Brain pericyte (primary cell): ENCODE measurements around the gene MACO1.
A peak's percentile ranks its signal among the peaks of the same experiment; 100 is the strongest.
"Not testable (repeated sequence)": the region's sequence is repeated elsewhere in the genome, so short reads cannot be mapped to it uniquely, and the experiment has no call there.

Experiments
- DNase-seq: peaks from one replicate; pipeline ENCODE4 v3.0.0-alpha.2; 2012; ENCODE audit warnings: low read depth, low spot score

Gene MACO1

DNA sequence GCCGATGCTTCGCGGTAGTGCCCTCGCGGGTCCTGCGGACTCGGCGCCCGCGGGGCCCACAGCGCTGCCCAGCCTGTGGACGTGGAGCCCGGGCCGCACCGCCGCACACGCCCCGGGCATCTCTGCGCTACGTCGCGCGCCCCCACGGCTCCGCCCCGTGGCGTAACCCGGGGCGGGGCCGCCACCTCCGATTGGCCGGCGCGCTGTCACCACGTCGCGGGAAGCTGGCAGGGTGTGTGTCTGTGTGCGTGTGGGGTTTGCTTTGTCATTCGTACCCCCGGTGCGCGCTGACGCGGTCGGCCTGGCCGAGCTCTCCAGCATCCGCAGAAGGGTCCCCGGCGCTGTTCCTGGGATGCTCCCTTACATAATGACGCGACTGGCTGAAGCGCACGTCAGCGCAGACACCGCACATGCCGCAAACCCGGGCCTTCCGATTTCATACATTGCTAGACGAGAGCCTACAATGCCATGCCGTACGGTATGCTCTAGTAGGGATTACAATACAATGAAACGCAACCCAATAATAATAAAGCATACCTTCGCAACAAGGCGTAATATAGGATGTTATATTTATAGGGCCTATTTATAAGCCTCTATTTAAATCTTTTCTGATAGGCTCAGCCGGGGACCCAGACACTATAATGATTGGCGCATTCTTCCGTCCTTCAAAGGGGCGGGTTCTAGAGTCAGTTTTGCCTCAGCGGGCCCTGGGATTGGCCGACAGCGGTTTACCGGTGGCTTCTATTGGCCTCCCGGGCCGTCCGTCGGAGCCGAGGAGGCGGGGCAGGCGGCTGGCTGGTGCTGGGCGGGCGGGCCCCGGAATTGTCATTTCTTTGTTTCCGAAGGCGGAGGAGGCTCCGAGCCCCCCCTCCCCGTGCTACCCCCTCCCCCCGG is at the start of gene MACO1:
MACO1 (plus strand) TSS at position 825 of the 894 bp plus-strand sequence. CDS start 202 bp downstream, outside the sequence.
- DNase-seq: peak; percentile 87

DNA sequence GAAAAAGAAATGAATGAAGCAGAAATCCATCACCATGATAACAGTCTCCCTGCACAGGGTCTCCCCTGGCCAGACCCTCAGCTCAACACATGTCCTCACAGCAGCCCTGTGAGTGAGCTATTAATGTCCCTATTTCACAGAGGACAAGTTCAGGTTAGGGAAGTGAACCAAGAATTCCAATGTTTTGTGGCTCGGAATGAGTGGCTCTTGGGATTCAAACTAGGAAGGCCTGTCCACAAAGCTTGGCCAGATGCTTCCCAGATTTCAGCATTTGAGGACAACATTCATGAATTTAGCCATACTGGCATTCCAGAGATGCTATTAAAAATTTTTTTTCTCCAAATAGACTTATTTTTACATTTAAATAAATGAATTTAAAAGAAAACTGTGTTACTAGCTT is 48.2 kb upstream of the MACO1 start:
- DNase-seq: not testable (repeated sequence)

GRCh38 chr1:25383090-25383489 is 47.6 kb upstream of the MACO1 start:
- not testable (repeated sequence) for DNase-seq

DNA sequence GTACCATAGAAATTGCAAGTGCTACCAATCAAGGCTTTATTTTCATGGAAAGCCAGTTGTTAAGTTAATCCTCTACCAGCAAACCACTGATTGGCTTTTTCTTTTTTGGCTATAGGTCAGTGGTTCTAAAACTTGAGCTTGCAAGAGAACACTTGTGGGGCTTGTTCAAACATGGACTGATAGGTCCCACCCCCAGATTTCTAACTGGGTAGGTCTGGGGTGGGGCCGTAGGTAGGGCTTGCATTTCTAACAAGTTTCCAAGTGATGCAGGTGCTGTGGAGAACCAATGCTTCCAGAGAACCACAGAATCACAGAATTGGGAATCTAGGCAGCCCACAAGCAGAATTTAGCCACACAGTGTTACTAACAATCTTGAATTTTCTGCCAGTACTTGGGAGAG is 46.8 kb upstream of the MACO1 start:
- not testable (repeated sequence) for DNase-seq

DNA sequence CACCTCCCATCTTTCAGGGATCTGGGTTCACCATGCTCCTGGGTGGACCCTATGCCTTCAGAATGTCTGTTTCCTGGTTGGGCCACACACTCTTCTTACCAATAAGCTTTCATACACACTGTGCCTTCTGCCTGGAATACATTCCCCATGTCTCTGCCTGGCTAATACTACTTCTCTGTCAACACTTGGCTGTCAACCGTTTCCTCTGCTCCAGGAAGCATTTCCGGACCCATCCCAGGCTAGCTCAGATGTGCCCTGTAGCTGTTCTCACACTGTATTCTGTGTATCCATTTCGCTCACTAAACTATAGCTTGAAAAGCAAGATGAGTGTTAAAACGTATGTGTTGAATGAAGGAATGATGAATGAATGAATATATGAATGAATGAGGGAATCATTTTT is 43.6 kb upstream of the MACO1 start:
- DNase-seq: not testable (repeated sequence)

- DNase-seq: not testable (repeated sequence)
Measured at GRCh38 chr1:25388691-25389090, 42.0 kb upstream of the MACO1 start.

GRCh38 chr1:25389721-25390120 is 41.0 kb upstream of the MACO1 start:
- not testable (repeated sequence) for DNase-seq

DNA sequence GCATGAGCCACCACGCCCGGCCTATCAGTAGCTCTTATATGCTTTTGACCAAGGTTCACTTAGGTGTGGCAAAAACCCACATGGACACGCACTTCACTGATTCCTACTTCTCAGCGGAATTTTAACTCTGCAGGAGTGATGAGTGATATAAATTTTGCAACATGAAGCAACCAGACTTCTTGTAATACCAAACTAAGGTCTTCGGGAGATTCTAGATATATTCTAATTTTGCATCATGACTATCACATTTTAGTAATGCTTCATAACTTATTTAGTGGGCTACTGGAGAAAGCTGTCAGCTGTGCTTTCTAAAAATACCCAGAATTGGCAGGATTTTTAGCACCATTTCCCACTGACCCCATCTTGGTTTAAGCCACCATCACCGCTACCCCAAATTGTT is 37.9 kb upstream of the MACO1 start:
- DNase-seq: no peak

- not testable (repeated sequence) for DNase-seq
Measured at GRCh38 chr1:25397549-25397948, 33.1 kb upstream of the MACO1 start.

GRCh38 chr1:25398079-25398478 is 32.6 kb upstream of the MACO1 start:
- DNase-seq: not testable (repeated sequence)

GRCh38 chr1:25402947-25403803 is 27.5 kb upstream of the MACO1 start:
- DNase-seq: not testable (repeated sequence)

DNA sequence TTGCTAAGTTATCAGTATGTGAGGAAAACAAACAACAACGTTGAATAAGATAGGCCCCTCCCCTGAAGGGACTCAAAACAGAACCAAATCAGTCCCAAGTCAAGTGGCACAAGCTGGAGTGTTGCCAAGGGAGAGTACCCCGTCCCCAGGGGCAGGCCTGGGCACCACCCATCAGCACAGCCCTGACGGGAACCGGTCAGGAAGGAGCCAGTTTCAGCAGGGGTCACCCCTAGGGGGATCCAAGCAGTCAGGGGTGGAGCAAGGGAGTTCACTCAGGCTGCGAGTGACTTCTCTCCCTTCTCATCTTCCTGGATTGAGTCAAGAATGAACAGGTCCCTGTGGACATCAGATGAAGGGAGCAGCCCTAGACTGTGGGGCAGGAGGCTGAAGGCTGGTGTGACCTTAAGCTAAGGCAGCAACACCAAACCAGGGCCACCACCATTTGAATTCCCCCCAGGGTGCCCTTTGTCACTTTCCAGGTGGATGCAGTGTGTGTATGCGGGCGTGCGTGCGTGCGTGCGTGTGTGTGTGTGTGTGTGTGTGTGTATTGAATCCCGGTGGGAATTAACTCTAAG is 24.9 kb upstream of the MACO1 start:
- not testable (repeated sequence) for DNase-seq

DNA sequence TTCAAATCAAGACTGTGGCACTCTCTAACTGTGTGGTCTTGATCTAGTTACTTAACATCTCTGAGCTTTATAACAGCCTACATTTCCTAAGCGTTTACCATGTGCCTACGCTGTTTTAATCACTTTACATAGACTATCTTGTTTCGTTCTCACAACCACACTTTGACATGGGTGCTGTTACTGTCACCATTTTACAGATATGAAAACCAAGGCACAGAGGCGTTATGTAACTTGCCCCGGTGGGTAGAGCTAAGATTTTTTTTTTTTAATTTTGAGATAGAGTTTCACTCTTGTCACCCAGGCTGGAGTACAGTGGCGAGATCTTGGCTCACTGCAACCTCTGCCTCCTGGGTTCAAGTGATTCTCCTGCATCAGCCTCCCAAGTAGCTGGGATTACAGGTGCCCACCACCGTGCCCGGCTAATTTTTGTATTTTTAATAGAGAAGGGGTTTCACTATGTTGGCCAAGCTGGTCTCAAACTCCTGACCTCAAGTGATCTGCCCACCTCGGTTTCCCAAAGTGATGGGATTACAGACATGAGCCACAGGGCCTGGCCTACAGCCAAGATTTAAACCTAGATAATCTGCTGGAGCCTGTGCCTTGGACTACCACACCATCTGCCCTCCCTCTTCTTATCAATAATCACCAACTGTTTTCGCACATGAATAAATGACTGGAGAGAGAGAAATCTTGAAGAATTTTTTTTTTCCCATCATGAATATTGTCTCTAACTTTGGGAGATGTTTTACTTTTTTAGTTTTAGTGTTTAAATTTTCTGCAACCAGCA is 20.9 kb upstream of the MACO1 start:
- DNase-seq: not testable (repeated sequence)

GRCh38 chr1:25412872-25413623 is 17.6 kb upstream of the MACO1 start:
- not testable (repeated sequence) for DNase-seq

DNA sequence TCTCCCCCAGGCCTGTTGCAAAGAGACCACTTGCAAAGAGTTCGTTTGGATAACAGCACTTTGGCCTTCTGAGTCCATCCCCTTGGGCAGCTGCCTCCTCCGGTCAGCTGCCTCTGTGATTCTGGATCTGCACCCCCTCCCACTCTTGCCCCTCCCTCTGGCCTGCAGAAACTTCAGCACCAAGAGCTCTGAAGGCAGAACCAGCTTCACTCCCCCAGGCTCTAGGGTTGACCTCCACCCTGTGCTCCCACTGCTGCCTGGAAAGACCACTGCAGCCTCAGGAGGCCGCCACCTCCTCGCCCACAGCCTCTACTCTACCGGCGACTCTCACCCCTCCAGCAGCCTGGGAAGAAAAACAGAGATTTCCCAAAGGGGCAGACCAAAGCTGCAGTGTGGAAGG is 16.5 kb upstream of the MACO1 start:
- not testable (repeated sequence) for DNase-seq

GRCh38 chr1:25414578-25414977 is 16.1 kb upstream of the MACO1 start:
- not testable (repeated sequence) for DNase-seq

DNA sequence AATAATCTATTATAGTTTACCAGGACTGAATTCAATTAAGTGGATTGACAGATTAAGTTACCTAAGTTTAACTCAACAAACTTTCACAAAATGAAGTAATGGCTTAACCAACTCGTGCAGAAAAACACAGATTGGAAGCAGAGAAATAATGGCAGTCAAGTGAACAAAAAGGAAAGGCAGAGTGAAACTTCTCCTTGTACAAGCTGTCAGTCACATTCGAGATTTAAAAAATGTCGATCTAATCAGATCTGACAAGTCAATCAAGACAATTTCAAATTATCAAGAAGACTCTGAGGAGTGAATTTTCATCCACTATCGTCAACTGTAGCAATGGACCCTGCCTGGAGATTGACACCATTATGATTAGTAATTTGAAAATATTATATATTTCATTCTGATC is 13.4 kb upstream of the MACO1 start:
- DNase-seq: not testable (repeated sequence)

GRCh38 chr1:25419339-25419738 is 11.4 kb upstream of the MACO1 start:
- DNase-seq: not testable (repeated sequence)

DNA sequence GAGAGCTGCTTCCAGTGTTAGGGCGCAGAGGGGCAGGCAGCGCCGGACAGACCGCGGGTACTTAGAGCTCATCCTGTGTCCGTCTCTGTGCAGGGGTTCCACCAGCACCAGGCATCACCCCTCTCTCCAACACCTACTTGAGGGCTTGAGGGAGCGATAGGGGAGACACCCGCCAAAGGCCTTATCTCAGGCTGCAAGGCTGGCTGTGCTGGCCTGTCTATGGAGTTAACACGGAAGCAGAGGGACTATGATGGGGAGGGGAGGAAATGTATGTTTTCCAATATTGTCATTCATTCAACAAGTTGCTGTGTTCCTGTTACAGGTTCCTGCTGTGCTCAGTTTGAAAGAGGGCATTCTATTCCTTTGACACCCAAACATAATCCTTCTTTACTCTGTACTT is 10.0 kb upstream of the MACO1 start, which contains the start of gene RHCE:
RHCE (minus strand) TSS at position 111 of the 400 bp plus-strand sequence; CDS start at position 72, 39 bp downstream.
- DNase-seq: not testable (repeated sequence)

GRCh38 chr1:25423206-25423605 is 7.5 kb upstream of the MACO1 start:
- not testable (repeated sequence) for DNase-seq
